HG02759 (cell line): Measurements from ENCODE around the gene TBC1D8.
"Not testable (repeated sequence)": the region's sequence is repeated elsewhere in the genome, so short reads cannot be mapped to it uniquely, and the experiment has no call there.

ENCODE experiments used
- ATAC-seq: cut with Tn5 transposase; IDR thresholded peaks from one replicate; pipeline ENCODE4 v1.9.1; 2021; ENCODE audit warnings: mild to moderate bottlenecking, moderate library complexity; ENCODE audit not compliant: unreplicated experiment

The TBC1D8 gene

DNA sequence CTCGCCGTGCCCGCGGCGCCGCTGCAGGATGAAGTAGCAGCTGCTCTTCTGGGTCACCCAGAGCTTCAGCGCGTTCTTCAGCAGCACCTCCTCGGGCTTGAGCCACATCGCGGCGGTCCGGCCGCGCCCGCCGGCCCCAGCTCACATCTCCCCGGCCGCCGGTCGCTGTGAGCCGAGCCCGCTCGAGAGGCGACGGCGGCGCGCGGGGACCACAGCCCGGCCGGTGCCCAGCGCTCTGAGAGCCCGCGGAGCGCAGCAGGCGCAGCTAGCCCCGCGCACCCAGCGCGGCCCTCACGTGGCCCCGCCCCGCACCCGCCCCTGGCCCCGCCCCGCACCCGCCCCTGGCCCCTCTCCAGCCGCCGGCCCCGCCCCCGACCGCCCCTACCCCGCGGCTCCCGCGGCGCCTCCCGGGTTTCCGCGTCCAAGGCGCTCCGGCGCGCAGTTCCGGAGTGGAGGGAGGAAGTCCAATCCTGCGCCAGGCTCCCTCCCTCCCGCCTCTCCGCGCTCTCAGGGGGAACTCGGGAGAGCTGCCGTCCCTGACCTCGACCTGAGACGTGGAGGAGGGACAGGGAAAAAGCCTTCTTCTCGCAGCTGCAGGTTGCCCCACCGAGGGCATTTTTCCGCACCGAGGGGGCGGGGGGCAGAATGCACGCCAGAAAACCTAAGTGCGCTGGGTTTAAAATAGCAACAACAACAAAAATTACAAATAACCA lies at the start of gene TBC1D8:
Gene TBC1D8 (minus strand): TSS at position 237 of the 713 bp plus-strand sequence. CDS start 129 bp downstream, at position 108.
- peak; percentile 88 for ATAC-seq

DNA sequence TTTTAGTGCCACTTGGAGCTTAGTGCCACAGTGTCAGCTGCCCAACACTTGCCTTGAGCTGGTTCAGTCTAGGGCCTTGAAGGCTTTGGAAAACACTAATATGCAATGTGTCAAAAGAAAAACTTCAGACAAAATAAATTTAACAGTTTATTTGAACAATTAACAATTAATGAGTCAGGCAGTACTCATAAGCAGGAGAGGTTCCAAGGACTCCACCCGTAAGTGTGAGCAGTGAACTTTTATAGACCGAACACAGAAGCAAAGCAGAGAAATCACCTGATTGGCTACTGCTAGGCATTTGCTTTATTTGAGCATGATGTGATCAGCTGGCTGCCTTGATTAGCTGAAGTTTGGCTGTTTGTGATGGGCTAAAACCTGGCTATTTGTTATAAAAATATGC lies 49.5 kb upstream of the TBC1D8 start:
- no peak for ATAC-seq

DNA sequence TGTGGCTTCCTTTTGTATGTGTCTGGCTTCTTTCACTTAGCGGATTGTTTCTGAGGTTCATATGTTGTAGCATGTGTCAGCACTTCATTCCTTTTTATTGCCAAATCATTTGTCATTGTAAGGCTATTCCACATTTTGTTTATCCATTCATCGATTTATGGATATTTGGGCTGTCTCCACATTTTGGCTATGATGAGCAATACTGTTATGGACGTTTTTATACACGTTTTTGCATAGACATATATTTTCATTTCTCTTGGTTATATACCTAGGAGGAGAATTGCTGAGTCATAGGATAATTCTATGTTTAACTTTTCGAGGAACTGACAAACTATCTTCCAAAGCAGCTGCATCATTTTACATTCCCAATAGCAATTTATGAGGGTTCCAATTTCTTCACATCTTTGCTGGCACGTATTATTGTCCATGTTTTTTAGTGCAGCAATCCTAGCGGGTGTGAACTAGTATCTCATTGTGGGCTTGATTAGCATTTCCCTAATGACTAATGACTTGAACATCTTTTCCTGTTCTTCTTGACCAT lies 48.1 kb upstream of the TBC1D8 start:
- ATAC-seq = no peak

DNA sequence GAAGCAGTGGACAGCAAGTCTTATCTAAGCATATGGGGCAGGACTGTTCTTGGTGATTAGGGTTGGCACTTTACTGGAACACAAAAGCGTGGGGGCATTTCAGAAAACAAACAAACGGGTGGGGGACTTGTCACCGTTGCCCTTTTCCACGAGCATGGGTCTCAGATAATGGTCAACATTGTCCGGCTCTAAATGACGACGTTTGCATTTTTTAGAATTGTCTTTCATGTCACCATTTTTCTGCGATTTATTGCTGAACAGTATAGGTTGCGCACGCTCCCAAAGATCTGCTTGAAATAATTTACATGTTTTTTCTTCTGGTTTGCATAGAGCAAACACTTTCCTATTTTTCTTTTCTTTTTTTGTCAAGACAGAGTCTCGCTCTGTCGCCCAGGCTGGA lies 46.6 kb upstream of the TBC1D8 start:
- ATAC-seq = no peak

DNA sequence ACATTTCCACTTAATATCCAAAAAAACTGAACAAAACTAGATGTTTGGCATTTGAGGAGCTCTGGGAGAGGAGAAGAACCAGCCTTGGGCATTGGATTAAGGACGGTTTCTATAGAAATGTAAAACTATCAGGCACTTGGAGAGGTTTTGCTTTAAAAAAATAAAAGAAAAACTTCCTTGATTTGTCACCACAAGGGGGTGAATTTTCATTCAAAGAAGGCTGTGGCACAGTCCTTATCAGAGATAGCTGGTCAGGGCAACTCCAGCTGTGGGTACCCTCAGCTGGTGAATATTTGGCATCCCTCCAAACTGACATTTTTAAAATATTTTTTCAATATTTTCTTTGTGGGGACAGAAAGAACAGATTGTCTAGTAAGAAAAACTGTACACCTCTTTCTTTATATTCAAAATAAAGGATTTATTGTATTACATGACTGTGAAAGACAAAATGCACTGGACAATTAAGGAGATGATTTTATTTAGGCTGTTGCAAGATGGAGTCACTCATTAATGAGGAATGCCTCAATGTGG lies 46.1 kb upstream of the TBC1D8 start:
- no peak for ATAC-seq

DNA sequence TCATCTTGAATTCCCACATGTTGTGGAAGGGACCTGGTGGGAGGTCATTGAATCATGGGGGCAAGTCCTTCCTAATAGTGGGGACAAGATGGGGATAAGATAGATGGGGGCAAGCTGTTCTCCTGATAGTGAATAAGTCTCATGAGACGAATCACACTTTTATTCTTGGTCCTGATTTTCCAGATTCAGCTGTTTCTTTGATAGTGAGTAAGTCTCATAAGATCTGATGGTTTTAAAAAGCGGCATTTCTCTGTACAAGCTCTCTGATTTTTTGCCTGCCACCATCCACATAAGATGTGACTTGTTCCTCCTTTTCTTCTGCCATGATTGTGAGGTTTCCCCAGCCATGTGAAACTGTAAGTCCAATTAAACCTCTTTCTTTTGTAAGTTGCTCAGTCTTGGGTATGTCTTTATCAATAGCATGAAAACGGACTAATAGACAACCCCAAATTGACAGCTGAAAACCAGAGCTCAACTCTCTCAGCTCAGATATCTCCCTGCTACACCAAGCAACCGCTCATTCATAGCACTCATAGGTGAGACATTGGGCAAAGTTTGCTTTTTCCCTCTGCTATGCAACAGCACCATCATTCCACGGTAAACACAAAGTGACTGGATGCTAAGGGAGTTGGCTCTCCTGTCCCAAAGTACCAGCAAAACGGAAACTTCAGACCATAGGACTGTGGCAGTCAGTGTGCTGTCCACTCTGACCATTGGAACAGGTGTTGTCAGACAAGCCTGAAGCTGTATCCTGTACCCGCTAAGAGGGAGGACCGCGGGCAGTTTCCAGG lies 44.9 kb upstream of the TBC1D8 start:
- ATAC-seq = no peak

DNA sequence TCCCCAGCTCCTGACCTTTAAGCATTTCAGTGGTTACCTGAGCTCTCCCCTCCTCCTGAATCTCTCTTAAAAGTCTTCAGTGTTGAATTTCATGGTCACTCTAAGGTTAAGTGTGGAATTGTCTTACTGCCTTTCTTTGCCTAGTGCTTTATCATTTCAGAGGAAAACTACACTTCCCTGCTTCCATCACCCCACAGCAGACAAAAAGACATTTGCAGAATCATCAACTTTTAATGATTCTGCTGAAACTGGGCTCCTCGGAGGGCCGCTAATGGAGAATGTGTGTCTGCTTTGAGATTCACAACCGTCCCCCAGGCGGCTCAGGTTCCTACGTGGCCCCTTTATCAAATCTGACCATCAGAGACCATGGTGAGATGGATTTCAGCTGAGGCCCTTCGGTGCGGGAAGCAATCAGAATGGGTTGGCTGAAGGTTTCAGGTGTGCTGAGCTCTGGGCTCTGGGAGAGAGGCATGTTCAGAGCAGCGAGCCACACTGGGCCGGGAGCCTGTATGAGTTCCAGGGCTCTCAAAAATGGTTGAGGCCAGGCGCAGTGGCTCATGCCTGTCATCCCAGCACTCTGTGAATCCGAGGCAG lies 41.9 kb upstream of the TBC1D8 start:
- no peak for ATAC-seq

DNA sequence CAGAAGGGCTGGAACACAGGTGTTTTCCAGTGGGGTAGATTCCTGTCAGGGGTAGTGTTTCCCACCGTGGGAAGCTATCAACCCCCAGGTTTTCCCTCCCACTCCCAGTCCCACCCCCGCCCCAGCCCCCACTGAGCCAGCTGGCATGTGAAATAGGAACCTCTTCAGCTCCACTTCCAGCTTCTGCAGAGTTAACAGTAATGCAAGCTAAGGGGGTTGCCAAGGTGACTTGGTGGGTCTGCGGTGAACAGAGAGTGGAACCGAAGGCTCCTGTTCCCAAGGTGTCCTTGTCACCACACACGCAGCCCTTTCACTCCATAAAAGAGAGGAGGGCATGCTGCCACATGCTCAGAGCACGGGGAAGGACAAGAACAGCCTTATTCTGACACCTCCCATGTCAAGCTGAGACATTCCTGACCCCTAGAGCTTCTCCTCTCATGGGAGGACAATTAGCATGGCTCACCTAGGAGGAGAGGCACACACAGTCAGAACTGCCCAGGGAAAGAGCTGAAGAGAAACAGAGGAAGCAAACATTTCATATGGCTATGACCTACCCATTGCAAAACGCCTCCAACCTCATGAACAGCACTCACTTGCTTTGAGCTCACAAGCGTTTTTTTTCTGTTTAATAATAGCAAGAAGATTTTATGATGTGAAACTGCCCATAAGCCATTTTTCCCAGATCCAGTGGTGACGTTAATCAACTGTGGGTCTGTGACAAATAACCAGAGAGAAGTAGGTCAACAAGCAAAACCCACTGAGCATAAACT lies 39.8 kb upstream of the TBC1D8 start:
- no peak for ATAC-seq

DNA sequence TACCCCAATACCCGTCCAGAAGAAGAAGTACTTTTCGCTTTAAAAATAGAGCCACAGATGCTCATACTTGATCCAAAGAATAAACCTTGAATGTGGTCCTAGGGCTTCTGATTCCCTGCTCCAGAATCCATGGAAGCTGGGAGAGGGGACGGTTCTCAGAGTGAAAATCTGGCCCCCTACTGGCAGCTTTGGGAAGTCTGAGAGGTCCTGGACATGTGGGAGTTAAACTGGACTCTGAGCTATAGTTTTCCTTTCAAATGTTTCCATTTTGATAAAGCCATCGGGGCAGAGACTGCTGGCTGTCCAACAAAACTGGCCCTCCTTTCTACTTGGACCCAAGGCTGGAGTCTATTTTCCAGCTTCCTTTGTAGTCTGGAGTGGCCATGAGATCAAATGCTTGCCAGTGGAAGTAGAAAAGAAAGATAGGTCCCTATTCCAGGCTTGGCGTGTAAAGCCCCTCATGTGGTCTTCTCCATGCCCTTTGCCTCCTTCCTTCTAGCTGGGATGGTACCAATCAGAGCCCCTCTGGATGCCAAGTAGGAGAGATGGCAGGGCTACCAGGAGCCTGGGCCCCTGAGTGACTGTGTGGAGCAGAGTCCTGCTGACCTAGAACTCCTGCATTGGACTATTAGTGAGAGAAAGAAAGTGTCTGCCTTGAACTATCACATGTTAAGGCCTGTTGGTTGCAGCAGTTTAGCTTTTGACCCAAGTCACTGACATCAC lies 37.7 kb upstream of the TBC1D8 start:
- ATAC-seq = no peak

DNA sequence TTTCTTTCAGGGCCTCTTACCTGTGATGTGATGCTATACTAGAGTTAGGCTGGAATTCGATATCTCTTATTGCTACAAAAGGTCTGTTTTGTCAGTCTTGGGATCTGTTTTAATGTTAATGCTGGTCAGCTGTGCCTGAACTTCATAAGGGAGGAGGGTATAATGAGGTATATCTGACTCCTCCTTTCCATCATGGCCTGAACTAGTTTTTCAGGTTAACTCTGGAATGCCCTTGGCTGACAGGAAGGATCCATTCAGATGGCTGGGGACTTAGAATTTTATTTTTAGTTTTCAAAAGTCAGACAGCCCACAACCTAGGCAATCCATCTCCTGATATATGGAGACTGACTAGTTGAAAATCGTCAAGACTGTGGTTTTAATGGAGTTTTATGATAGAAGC lies 35.9 kb upstream of the TBC1D8 start:
- ATAC-seq = no peak

DNA sequence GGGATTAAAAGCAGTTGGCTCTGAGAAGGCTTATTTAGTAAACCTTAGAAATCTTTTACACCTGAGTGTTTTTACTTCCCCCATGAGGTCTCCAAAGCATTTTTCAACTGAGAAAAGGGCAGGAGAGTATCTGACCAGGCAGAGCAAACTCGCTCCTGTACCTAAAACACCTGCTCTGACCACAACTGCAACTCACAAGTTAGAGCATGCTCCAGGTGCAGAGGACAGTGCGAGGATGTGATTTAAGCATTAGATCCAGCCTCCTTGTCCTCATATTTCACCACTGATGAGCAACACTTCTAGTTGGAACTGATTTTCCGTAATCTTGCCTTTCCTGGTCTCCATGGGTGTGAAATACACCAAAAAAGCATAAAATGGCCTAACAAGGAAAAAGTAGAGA lies 34.5 kb upstream of the TBC1D8 start:
- ATAC-seq = no peak

DNA sequence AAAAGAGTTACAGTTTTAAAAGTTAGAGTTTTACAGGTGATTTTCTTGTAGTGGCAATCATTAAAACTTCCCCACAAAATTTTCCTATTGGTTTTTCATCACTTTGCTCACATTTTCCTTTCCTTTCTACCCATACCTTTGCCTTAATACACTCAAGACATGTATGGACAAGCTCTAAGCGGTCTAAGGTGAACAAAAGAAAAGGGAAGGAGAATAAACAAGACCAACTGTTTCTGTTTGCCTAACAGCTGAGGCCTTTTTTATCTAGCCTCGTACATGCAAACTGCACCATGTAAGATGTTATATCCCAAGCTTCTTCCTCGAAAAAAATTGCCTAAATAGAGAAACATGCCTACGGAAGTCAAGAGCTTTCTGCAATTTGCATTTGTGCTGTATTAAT lies 33.9 kb upstream of the TBC1D8 start:
- ATAC-seq = no peak

DNA sequence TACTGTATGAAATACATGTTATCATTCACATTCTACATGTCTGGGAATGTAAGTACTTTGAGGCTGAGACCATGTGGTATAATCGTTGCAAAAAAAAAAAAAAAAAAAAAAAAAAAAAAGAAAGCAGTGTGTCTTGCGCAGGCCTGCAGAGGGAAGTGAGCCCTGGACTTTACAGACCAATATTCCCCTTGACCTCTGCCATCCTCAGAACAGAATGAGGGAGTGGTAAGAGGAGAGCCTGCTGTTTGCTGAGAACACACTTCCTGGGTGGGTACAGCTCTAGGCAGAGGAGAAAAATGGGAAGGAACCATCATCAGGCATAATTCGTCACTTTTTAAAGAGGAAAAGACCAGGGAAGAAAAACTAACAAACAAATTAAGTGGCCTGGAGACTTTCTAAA lies 28.8 kb upstream of the TBC1D8 start:
- no peak for ATAC-seq

DNA sequence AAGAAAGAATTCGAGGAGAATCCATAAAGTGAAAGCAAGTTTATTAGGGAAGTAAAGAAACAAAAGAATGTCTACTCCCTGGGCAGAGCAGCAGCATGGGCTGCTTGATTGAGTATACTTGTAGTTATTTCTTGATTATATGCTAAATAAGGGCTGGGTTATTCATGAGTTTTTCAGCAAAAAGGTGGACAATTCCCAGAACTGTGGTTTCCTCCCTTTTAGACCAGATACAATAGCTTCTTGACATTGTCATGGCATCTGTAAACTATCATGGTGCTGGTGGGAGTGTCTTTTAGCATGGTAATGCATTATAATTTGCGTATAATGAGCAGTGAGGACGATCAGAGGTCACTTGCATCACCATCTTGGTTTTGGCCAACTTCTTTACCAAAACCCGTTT lies 25.6 kb upstream of the TBC1D8 start:
- no peak for ATAC-seq

DNA sequence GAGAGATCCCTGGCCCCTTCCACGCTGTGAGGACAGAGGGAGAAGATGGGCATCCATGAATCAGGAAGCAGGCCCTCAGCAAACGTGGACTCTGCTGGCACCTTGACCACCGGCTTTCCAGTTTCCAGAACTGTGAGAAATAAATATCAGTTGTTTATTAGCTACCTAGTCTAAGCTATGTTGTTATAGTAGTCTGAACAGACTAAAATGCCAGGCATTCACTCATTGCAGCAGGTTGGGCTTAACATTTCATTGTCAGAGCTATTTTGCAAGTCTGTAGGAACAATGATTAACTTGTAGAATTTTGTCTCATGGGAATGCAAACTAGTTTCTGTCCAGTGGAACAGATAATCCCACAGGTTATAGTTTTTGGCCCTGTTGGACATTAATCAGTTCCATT lies 24.8 kb upstream of the TBC1D8 start:
- ATAC-seq = no peak

DNA sequence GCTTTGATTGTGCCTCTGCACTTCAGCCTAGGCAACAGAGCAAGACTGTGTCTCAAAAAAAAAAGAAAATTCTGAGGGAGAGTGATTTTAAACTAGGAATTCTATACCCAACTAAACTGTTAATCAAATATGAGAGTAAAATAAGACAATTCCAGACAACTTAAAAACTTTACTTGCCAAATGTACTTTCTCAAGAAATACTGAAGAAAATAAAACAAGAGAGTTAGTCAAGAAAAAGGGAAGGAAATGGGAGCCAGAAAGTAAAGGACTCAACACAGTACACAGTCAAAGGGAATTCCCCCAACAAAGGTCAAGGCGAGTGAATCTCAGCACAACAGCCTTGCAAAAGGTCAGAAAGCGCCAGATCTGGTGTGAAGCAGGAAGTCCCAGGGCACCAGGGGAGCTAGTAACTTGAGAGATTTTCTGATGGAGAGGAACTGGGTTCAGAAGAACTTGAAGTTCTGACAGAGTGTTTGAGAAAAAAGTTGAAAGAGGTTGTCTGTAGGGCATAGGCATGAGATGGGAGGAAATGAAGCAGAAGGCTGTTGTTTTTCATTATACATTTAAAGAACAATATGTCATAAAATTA lies 22.6 kb upstream of the TBC1D8 start:
- ATAC-seq = no peak

DNA sequence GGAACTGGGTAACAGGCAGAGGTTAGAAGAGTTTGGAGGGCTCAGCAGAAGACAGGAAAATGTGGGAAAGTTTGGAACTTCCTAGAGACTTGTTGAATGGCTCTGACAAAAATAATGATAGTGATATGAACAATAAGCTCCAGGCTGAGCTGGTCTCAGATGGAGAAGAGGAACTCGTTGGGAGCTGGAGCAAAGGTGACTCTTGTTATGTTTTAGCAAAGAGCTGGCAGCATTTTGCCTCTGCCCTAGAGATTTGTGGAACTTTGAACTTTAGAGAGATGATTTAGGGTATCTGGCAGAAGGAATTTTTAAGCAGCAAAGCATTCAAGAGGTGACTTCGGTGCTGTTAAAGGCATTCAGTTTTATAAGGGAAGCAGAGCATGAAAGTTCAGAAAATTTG lies 18.6 kb upstream of the TBC1D8 start:
- not testable (repeated sequence) for ATAC-seq

DNA sequence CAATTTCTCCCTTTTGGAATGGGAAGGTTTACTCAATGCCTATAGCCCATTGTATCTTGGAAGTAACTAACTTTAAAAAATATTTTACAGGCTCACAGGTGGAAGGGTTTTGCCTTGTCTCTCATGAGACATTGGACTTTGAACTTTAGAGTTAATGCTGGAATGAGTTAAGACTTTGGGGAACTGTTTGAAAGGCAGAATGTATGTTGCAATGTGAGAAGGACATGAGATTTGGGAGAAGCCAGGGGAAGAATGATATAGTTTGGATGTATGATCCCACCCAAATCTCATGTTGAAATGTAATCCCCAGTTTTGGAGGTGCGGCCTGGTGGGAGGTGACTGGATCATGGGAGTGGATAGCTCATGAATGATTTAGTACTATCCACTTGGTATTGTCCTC lies 17.5 kb upstream of the TBC1D8 start:
- ATAC-seq = no peak

DNA sequence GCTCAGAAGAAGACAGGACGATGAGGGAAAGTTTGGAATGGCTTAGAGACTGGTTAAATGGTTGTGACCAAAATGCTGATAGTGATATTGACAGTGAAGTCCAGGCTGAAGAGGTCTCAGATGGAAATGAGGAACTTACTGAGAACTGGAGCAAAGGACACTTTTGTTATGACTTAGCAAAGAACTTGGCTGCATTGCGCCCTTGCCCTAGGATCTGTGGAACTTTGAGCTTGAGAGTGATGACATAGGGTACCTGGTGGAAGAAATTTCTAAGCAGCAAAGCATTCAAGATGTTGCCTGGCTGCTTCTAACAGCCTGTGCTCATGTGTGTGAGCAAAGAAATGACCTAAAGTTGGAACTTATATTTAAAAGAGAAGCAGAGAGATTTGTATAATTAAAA lies 16.4 kb upstream of the TBC1D8 start:
- ATAC-seq = not testable (repeated sequence)

DNA sequence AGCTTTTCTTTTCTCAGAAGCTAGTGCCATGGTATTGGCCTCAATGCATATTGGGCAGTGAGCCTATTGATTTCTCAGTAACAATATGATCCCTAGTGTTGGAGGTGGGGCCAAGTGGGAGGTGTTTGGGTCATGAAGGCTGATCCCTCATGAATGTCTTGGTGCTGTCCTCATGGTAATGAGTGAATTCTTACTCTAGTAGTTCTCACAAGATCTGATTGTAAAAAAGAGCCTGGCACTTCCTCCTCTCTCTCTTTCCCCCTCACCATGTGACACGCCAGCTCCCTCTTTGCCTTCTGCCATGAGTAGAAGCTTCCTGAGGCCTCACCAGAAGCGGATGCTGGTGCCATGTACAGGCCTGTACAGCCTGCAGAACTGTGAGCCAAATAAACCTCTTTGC lies 12.8 kb upstream of the TBC1D8 start:
- ATAC-seq = no peak
